Neutrophil (primary cell): ENCODE data around the gene HSDL1.

Experiments used
- H3K27ac ChIP-seq: fragments of 200-600 bp; sonication (generic); 2 replicates; pipeline ENCODE4 v1.5.1; 2016; ENCODE audit warnings: mild to moderate bottlenecking, moderate library complexity
- H3K27me3 ChIP-seq: fragments of 200-600 bp; sonication (generic); 2 replicates; pipeline ENCODE4 v1.6.0; 2016; ENCODE audit warnings: mild to moderate bottlenecking
- H3K36me3 ChIP-seq: fragments of 200-600 bp; sonication (generic); 2 replicates; pipeline ENCODE4 v1.5.1; 2017
- H3K4me1 ChIP-seq, 2 experiments: fragments of 200-600 bp in 1 of 2; sonication (generic) in 1 of 2; 1 replicate in 1 of 2; 2 replicates in 1 of 2; pipeline versions ENCODE4 v1.5.1 to v1.6.1; 2013 to 2016; ENCODE audit warnings: low read depth in 1 of 2, low read length in 1 of 2, mild to moderate bottlenecking in 1 of 2, moderate library complexity in 1 of 2; ENCODE audit not compliant: control insufficient read depth in 1 of 2, insufficient read depth in 1 of 2
- H3K4me3 ChIP-seq, 2 experiments: fragments of 200-600 bp in 1 of 2; sonication (generic) in 1 of 2; 1 replicate in 1 of 2; 2 replicates in 1 of 2; pipeline ENCODE4 v1.5.1; 2013 to 2016; ENCODE audit warnings: low read depth in 1 of 2, low read length in 1 of 2, mild to moderate bottlenecking in 1 of 2, moderate library complexity in 1 of 2
- H3K9me3 ChIP-seq: fragments of 200-600 bp; sonication (generic); 2 replicates; pipeline ENCODE4 v1.5.1; 2016
- TF ChIP-seq, protein P1 (sequence below): fragments of 200-600 bp; sonication (generic); IDR thresholded peaks from 2 replicates; pipeline ENCODE4 v1.5.1; 2016; ENCODE audit warnings: antibody characterized with exemption

HSDL1 gene

DNA sequence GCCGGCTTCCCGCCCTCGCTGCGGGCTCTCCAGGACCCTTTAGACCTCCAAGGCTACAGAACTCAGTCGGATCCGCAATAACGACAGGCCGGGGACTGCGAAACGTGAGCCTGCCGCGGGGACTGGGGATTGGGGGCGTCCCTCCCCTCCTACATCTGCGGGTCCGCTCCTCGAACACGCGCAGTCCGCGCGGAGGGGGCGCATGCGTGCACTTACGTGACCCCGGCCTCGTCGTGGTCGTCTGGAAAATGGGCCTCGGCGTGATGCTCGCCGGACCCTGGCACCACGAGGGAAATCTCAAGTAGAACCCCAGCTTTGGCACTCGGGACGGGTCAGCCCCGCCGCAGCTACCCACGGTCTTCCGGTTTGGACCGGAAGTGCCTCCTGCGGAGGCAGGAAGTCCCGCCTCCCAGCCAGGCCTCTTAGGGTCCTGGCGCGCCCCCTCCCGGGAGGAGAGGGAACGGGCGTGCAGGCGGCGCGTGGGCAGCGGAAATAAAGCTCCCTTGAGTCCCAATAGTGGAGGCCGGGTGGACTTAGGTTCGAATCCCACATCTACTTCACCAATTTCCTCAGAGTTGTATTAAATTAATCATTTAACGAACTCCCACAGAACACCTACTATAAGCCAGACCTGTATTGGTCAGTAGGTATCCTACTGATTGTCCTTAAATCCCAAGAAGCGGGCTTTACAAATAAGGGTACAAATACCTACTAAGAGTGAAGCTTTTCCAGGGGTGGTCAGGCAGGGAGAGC lies 41.9 kb upstream of the HSDL1 start, which contains the start of gene TAF1C:
Gene TAF1C, minus strand, starts transcription at position 373 of the 753 bp plus-strand sequence. CDS start 2,069 bp downstream, outside the sequence.
- H3K9me3 ChIP-seq, result no peaks in the 10 kb centered on the region
- H3K27me3 ChIP-seq, result no peaks in the 10 kb centered on the region
- peak within 1 kb of the TSS; percentile 65 for H3K27ac ChIP-seq
- H3K36me3 ChIP-seq, result peaks cover 29% of the 10 kb centered on the region
- peak within 1 kb of the TSS; percentile 89 to 97 for H3K4me3 ChIP-seq
- peaks cover 11 to 13% of the 10 kb centered on the region in 2 experiments for H3K4me1 ChIP-seq
- TF ChIP-seq, protein P1, sequence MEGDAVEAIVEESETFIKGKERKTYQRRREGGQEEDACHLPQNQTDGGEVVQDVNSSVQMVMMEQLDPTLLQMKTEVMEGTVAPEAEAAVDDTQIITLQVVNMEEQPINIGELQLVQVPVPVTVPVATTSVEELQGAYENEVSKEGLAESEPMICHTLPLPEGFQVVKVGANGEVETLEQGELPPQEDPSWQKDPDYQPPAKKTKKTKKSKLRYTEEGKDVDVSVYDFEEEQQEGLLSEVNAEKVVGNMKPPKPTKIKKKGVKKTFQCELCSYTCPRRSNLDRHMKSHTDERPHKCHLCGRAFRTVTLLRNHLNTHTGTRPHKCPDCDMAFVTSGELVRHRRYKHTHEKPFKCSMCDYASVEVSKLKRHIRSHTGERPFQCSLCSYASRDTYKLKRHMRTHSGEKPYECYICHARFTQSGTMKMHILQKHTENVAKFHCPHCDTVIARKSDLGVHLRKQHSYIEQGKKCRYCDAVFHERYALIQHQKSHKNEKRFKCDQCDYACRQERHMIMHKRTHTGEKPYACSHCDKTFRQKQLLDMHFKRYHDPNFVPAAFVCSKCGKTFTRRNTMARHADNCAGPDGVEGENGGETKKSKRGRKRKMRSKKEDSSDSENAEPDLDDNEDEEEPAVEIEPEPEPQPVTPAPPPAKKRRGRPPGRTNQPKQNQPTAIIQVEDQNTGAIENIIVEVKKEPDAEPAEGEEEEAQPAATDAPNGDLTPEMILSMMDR, result peak; percentile 98

DNA sequence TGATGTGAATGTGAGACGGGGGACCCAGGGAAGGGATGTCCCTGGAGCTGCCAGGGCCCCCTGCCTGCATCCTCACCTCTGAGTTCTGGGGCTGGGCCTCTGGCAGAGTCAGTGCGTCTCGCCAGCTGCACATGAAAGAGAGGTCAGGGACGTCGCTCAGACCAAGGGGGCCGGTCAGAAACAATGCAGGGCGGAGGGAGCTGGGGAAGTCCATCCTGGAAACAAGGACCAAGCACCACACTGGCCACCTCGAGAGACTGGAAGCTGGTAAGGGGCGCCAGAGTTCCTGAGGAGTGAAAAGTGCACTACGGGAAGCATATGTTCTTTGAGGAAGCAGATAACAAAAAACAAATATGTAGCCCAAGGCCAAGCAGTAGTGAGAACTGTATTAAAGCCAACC lies 39.8 kb upstream of the HSDL1 start:
- Histone ChIP-seq H3K4me1 (peaks cover 11 to 13% of the 10 kb centered on the region in 2 experiments), H3K4me3 (no peak overlapping the region), H3K36me3 (peaks cover 49% of the 10 kb centered on the region), H3K27me3 (no peaks in the 10 kb centered on the region), H3K9me3 (no peaks in the 10 kb centered on the region), H3K27ac (no peak overlapping the region)
- TF ChIP-seq, protein P1, result no peak

GRCh38 chr16:84183911-84184591 lies 39.1 kb upstream of the HSDL1 start:
- Histone ChIP-seq H3K9me3 (no peaks in the 10 kb centered on the region), H3K27me3 (no peaks in the 10 kb centered on the region), H3K4me3 (no peak overlapping the region), H3K27ac (no peak overlapping the region), H3K36me3 (peaks cover 57% of the 10 kb centered on the region), H3K4me1 (peaks cover 11 to 13% of the 10 kb centered on the region in 2 experiments)
- TF ChIP-seq, protein P1, result no peak

GRCh38 chr16:84183572-84183875 lies 38.5 kb upstream of the HSDL1 start:
- Histone ChIP-seq H3K9me3 (no peaks in the 10 kb centered on the region), H3K36me3 (peaks cover 62% of the 10 kb centered on the region), H3K27me3 (no peaks in the 10 kb centered on the region), H3K27ac (no peak overlapping the region), H3K4me1 (peaks cover 11 to 13% of the 10 kb centered on the region in 2 experiments), H3K4me3 (no peak overlapping the region)
- TF ChIP-seq, protein P1, result no peak

DNA sequence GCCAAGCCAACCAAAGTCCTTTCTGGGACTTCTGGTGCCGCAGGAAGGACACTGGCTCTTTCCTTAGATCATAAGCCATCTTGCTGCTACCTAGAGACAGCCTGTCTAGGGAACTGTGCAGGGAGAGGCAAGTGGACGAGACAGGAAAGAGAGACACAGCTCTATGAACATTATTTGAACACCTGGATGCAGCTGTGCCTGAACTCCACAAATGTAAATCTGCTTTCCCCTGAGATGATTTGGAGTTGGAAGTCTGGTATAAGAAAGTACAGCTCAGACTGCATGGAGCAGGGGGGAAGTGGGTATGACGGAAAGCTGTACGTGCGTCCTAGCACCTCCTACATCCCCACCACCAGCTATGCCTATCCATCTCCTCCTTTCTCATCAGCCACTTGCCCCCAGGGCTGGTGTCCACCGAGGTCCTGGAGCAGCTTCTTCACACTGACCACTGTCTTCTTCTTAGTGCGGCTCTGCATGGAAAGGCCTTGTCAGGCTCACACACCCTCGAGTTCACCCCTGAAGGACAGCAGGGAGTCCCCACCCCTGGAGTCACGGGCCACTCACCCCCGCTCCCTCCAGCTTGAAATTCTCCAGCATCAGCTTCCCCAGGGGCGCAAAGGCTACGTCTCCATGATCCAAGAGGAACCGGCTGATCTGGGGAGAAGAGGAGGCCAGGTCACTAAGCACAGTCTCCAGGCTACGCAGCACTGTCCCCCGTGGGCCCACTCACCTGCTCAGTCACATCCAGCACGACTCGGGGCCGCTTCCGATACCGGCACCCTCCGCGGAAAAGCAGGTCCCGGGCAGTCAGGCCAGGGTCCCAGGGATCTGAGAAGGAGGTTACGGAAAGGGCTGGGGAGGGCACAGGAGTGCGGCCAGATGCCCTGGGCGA lies 37.9 kb upstream of the HSDL1 start:
- no peaks in the 10 kb centered on the region for H3K27me3 ChIP-seq
- H3K4me3 ChIP-seq, result no peak overlapping the region
- H3K9me3 ChIP-seq, result no peaks in the 10 kb centered on the region
- H3K36me3 ChIP-seq, result peaks cover 68% of the 10 kb centered on the region
- TF ChIP-seq, protein P1, result no peak
- H3K4me1 ChIP-seq, result peaks cover 11 to 13% of the 10 kb centered on the region in 2 experiments
- H3K27ac ChIP-seq, result no peak overlapping the region
